ENCODE measurements around the gene ZNF77.

ZNF77 gene

DNA sequence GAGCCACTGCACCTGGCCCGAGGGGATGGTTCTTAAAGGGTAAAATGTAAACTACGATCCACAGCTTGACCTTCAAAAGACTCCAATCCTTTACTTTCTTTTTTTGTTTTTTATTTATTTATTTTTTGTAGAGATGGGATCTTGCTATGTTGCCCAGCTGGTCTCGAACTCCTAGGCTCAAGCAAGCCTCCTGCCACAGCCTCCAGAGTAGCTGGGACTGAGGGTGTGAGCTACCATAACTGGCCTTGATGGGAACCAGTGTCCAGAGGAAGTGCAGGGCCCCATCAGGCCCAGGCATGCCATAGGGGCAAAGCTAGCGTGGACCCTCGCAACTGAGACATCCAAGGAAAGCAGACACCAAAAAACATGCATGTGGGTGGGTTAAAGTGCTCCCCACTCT lies 18.4 kb upstream of the ZNF77 start:
- no peak for TF ChIP-seq Cebpa-rat (IDR thresholded peaks at IDR 0.05)

DNA sequence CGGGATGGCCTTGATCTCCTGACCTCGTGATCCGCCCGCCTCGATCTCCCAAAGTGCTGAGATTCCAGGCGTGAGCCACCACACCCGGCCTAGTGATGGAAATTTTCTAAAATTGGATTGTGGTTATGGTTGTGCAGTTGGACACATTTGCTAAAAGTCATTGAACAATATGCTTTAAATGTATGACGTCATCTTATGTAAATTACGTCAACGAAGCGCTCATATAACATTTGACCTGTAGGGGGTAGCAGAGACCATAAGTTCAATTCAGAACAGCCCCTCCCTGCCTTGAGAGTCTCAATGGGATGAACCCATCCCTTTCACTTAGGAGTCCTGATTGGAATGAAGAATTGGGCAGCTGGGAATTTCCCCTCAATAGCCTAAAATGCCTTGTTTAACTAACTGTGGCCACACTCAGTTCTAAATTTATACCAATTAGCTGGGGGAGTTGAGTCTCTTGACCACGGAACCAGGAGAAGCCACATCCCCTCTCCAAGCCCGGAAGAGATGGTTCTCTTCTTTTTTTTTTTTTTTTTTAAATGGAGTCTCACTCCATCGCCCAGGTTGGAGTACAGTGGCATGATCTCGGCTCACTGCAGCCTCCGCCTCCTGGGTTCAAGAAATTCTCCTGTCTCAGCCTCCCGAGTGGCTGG lies 17.4 kb upstream of the ZNF77 start:
- TF ChIP-seq Cebpa-rat (IDR thresholded peaks at IDR 0.05): no peak
- Histone ChIP-seq H3K4me3 (peak overlapping the region in 7 of 10 experiments; percentile 5 to 60 (median 25); a peak in 9 of 20 replicates), H4K20me1 (no peaks in the 10 kb centered on the region), H3K9me3 (replicated peaks in 1 of 11) (peaks cover 0 to 10% (median 0%) of the 10 kb centered on the region in 11 experiments; a peak in 4 of 22 replicates), H3K4me1 (peaks cover 6 to 57% (median 45%) of the 10 kb centered on the region in 10 experiments), H3K27ac (peak overlapping the region in 4 of 11 experiments; percentile 4 to 49 (median 16); a peak in 2 of 22 replicates), H3K27me3 (no peaks in the 10 kb centered on the region), H3K36me3 (no peaks in the 10 kb centered on the region), H3K9ac (peak overlapping the region in 4 of 11 experiments; percentile 3 to 47 (median 17); a peak in 4 of 22 replicates), H3K4me2 (peak overlapping the region; percentile 44 to 78 (median 60))

More for the DNA sequence above, 18.4 kb upstream of the ZNF77 start:
- Histone ChIP-seq H3K9ac (no peak overlapping the region), H4K20me1 (no peaks in the 10 kb centered on the region), H3K4me2 (peak overlapping the region in 2 of 11 experiments; percentile 9 to 68; a peak in 1 of 22 replicates), H3K4me1 (peaks cover 6 to 66% (median 48%) of the 10 kb centered on the region in 10 experiments), H3K27me3 (no peaks in the 10 kb centered on the region), H3K27ac (no peak overlapping the region), H3K9me3 (replicated peaks in 1 of 11) (peaks cover 0 to 10% (median 0%) of the 10 kb centered on the region in 11 experiments; a peak in 4 of 22 replicates), H3K4me3 (no peak overlapping the region), H3K36me3 (no peaks in the 10 kb centered on the region)

DNA sequence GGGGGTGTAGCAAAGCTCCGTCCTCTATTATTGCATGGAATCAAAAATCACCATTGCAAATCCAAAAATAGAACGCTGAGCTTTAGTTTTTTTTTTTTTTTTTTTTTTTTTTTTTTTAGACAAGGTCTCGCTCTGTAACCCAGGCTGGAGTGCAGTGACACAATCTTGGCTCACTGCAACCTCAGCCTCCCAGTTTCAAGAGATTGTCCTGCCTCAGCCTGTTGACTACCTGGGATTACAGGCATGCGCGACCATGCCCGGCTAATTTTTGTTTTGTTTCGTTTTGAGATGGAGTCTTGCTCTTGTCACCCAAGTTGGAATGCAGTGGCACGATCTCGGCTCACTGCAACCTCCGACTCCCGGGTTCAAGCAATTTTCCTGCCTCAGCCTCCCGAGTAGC lies 15.3 kb upstream of the ZNF77 start:
- Histone ChIP-seq H3K4me2 (peak overlapping the region in 10 of 11 experiments; percentile 7 to 57 (median 40); a peak in 8 of 22 replicates), H3K9me3 (replicated peaks in 1 of 11) (peaks cover 0 to 6% (median 0%) of the 10 kb centered on the region in 11 experiments; a peak in 4 of 22 replicates), H3K27me3 (no peaks in the 10 kb centered on the region), H4K20me1 (no peaks in the 10 kb centered on the region), H3K4me3 (no peak overlapping the region), H3K9ac (no peak overlapping the region), H3K4me1 (peaks cover 0 to 45% (median 34%) of the 10 kb centered on the region in 10 experiments; a peak in 17 of 20 replicates), H3K36me3 (no peaks in the 10 kb centered on the region), H3K27ac (no peak overlapping the region)
- no peak for TF ChIP-seq Cebpa-rat (IDR thresholded peaks at IDR 0.05)

DNA sequence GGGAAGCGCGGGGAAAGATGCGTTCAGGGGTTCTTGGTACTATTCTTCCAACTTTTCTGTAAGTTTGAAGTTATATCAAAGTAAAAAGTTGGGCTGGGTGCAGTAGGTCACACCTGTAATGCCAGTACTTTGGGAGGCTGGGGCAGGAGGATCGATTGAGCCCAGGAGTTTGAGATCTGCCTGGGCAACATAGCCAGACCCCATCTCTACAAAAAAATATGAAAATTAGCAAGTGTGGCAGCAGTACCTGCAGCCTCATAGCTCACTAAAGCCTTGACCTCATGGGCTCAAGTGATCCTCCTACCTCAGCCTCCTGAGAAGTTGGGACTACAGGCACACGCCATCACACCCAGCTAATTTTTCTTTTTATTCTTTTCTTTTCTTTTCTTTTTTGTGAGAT lies 12.4 kb upstream of the ZNF77 start:
- Histone ChIP-seq H3K4me3 (no peak overlapping the region), H3K36me3 (no peaks in the 10 kb centered on the region), H3K27me3 (no peaks in the 10 kb centered on the region), H3K9me3 (replicated peaks in 1 of 11) (no peaks in the 10 kb centered on the region), H3K4me1 (peaks cover 0 to 39% (median 30%) of the 10 kb centered on the region in 10 experiments; a peak in 17 of 20 replicates), H3K27ac (no peak overlapping the region; a peak in 1 of 22 replicates), H3K4me2 (no peak overlapping the region), H3K9ac (no peak overlapping the region), H4K20me1 (no peaks in the 10 kb centered on the region)
- TF ChIP-seq Cebpa-rat (IDR thresholded peaks at IDR 0.05): no peak

DNA sequence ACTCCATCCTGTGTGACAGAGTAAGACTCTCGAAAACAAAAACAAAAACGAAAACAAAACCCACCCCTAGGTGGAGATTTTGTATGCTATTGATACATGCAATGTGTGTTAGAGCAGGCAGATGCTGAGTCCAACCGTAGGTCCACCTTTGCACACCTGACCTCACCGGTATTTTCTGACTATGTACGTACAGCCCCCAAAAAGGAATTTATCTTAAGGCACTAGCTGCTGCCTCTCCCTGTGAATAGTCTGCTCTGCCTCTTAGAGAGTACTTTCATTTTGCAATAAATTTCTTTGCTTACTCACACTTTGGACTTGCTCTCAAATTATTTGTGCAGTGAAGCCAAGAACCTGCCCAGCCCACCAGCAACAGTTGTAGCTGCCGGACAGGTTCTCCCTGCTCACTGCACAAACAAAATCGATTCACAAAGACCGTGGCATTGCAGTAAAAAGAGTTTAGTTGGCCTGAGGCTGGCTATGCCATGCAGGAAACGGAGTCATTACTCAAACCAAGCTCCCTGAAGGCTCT lies 8.2 kb upstream of the ZNF77 start:
- H3K27ac ChIP-seq: peak overlapping the region in 1 of 11 experiments; percentile 1; a peak in 2 of 22 replicates
- no peak for TF ChIP-seq Cebpa-rat (IDR thresholded peaks at IDR 0.05)
- H3K4me2 ChIP-seq: peak overlapping the region; percentile 1 to 69 (median 41); a peak in 21 of 22 replicates
- peaks cover 13 to 30% (median 24%) of the 10 kb centered on the region in 10 experiments for H3K4me1 ChIP-seq
- H3K9me3 ChIP-seq (replicated peaks in 1 of 11): no peaks in the 10 kb centered on the region
- H3K9ac ChIP-seq: peak overlapping the region in 7 of 11 experiments; percentile 4 to 56 (median 36); a peak in 6 of 22 replicates
- H3K4me3 ChIP-seq: no peak overlapping the region
- H3K36me3 ChIP-seq: no peaks in the 10 kb centered on the region
- no peaks in the 10 kb centered on the region for H3K27me3 ChIP-seq
- H4K20me1 ChIP-seq: no peaks in the 10 kb centered on the region

DNA sequence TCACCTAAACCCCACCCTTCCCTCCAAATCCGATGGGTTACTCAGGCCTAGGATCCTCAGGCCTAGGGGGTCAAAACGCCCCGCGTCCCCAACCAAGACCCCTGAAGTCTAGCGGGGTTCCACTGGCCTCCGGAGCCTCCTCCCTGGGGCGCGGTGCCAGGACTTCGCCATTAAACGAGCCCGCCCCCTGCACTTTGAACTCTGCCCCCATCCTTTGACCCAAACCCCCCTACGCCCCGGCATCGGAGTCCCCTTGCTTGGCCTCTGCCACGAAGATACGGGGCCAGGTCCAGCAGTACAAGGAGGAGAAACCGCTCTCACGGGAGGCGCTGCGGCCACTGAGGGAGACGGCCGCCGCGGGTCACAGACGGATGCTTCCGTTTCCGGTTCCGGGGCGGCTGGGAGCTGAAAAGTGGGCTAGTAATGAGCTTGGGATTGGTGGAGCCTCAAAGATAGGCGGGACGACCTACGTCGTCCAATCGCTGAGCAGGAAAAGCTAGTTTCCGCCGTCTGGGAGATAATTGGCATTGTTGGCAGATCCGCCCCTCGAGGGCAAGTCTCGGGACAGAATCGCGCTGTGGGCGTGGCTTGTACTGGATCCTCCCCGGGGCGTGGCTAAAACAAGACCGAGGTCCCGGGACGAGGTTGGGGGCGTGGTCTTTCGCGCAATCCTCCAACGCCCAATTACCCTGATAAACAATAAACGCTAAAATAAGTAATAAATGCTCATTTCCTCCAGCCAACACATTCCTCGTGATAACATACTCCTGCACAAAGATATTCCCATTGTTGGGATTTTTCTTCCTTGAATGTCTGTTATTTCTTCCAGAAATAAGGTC lies 5.7 kb upstream of the ZNF77 start:
- Histone ChIP-seq H3K9me3 (replicated peaks in 1 of 11) (no peaks in the 10 kb centered on the region), H3K4me2 (peak overlapping the region; percentile 85 to 99 (median 96)), H4K20me1 (no peaks in the 10 kb centered on the region), H3K27ac (peak overlapping the region; percentile 86 to 97 (median 93)), H3K36me3 (no peaks in the 10 kb centered on the region), H3K27me3 (no peaks in the 10 kb centered on the region), H3K4me3 (peak overlapping the region; percentile 75 to 95 (median 82)), H3K4me1 (peaks cover 13 to 36% (median 27%) of the 10 kb centered on the region in 10 experiments), H3K9ac (peak overlapping the region; percentile 88 to 96 (median 90))
- TF ChIP-seq Cebpa-rat (IDR thresholded peaks at IDR 0.05): no peak

DNA sequence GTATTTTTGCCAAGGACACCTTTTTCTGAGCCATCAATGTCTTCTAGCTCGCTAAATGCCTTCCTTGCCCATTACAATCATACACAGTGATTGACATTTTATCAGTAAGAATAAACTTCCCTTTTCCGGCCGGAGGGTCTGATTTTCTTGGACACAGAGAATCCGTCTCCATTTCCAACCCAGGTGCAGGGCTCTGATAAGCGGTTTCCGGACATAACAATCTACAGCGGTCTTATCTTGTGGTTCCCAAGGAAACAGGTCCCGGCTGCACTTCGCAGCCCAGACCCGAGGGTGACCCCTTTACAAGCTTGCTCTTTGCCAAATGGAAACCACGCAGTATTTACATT lies 5.1 kb upstream of the ZNF77 start:
- no peaks in the 10 kb centered on the region for H3K27me3 ChIP-seq
- no peaks in the 10 kb centered on the region for H3K36me3 ChIP-seq
- no peaks in the 10 kb centered on the region for H3K9me3 ChIP-seq (replicated peaks in 1 of 11)
- H3K9ac ChIP-seq: peak overlapping the region; percentile 88 to 96 (median 90)
- TF ChIP-seq Cebpa-rat (IDR thresholded peaks at IDR 0.05): no peak
- peak overlapping the region; percentile 75 to 95 (median 82) for H3K4me3 ChIP-seq
- H3K27ac ChIP-seq: peak overlapping the region; percentile 86 to 97 (median 93)
- peak overlapping the region; percentile 85 to 99 (median 96) for H3K4me2 ChIP-seq
- H4K20me1 ChIP-seq: no peaks in the 10 kb centered on the region
- H3K4me1 ChIP-seq: peaks cover 13 to 40% (median 31%) of the 10 kb centered on the region in 10 experiments

DNA sequence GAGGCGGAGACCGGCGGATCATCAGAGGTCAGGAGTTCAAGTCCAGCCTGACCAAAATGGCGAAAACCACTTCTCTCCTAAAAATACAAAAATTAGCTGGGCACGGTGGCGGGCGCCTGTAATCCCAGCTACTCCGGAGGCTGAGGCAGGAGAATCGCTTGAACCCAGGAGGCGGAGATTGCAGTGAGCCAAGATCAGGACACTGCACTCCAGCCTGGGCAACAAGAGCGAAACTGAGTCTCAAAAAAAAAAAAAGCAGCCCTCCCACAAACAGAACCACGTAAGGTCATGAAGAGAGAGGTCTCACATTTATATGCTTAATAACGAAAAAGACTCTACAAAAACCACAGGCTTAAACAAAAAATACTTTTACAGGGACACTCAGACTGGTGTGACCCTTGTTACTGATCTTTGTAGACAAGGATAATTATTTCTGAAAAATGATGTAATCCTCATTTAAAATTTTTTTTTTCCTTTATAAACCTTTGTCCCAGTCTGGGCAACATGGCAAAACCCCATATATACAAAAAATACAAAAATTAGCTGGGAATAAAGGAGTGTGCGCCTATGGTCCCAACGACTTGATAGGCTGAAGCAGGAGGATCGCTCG lies 909 bp upstream of the ZNF77 start:
- Histone ChIP-seq H4K20me1 (peaks cover 0 to 4% (median 0%) of the 10 kb centered on the region in 11 experiments; a peak in 1 of 22 replicates), H3K4me2 (peak overlapping the region; percentile 71 to 88 (median 81)), H3K9ac (peak overlapping the region; percentile 77 to 92 (median 86); a peak in 21 of 22 replicates)

More for the DNA sequence above, 909 bp upstream of the ZNF77 start:
- no peaks in the 10 kb centered on the region for H3K27me3 ChIP-seq
- H3K4me1 ChIP-seq: peaks cover 25 to 38% (median 34%) of the 10 kb centered on the region in 10 experiments
- TF ChIP-seq Cebpa-rat (IDR thresholded peaks at IDR 0.05): no peak
- peaks cover 0 to 19% (median 10%) of the 10 kb centered on the region in 11 experiments; a peak in 14 of 22 replicates for H3K36me3 ChIP-seq
- H3K4me3 ChIP-seq: peak overlapping the region; percentile 76 to 95 (median 88)
- peaks cover 0 to 20% (median 10%) of the 10 kb centered on the region in 11 experiments; a peak in 16 of 22 replicates for H3K9me3 ChIP-seq (replicated peaks in 1 of 11)
- H3K27ac ChIP-seq: peak overlapping the region; percentile 49 to 89 (median 81)

Data from BLaER1 treated with 17β-estradiol and CSF1 and Interleukin-3, amounts not matched to agents 10 nM and 100 nM (cell line).